Hepatocyte (in vitro differentiated cells): Measurements from ENCODE around the gene CACNA1F.

Experiments used
- CTCF ChIP-seq: fragments of 200-600 bp; sonication (generic); IDR thresholded peaks from 2 replicates; pipeline ENCODE4 v1.5.1; 2016; ENCODE audit warnings: antibody characterized with exemption, mild to moderate bottlenecking; ENCODE audit not compliant: poor library complexity
- EZH2 ChIP-seq: fragments of 200-600 bp; sonication (generic); IDR thresholded peaks from 2 replicates; pipeline ENCODE4 v1.6.1; 2016; ENCODE audit warnings: antibody characterized with exemption, mild to moderate bottlenecking, borderline replicate concordance
- EZH2phosphoT487 ChIP-seq: fragments of 200-600 bp; sonication (generic); IDR thresholded peaks from one replicate; pipeline ENCODE4 v1.6.1; 2018; ENCODE audit warnings: antibody characterized with exemption, mild to moderate bottlenecking, low read depth, moderate library complexity; ENCODE audit not compliant: unreplicated experiment, severe bottlenecking

GRCh38 chrX:49220100-49220499 lies 13.0 kb downstream of the CACNA1F start:
- no peak for TF ChIP-seq EZH2phosphoT487
- TF ChIP-seq CTCF: no peak
- TF ChIP-seq EZH2: no peak
